PC-9 (cell line): Measurements from ENCODE around the gene RACK1. TPM values are rescaled to one million over a fixed set of nuclear protein-coding genes. Genes with fewer than 3 reads are reported as not detected.

Experiments
- BruUV-seq: library from RNA; stranded (reverse); fragments of 400-500 nt; replicated peaks from 2 replicates; lab custom pipeline; 2021; lab: Mats Ljungman, UMichigan
- CTCF ChIA-PET: fragments of 300-600 bp; sonication (Branson Sonifier 250); formaldehyde crosslinking; loops from one replicate; lab custom pipeline; 2022; ENCODE audit warnings: antibody characterized with exemption; lab: Charles Lee
- POLR2A ChIA-PET: fragments of 300-600 bp; sonication (Branson Sonifier 250); formaldehyde crosslinking; loops from one replicate; lab custom pipeline; 2022; ENCODE audit warnings: antibody characterized with exemption; ENCODE audit not compliant: unreplicated experiment; lab: Charles Lee
- DNase-seq, 2 experiments: peaks; one replicate each; pipeline versions ENCODE4 v3.0.0 to v3.0.0-alpha.2; 2015 to 2022; ENCODE audit warnings: mixed read lengths in 1 of 2
- H2AFZ ChIP-seq: fragments of 200-600 bp; sonication (generic); 2 replicates; pipeline ENCODE4 v1.8.1; 2017; ENCODE audit warnings: antibody characterized with exemption
- H3F3A ChIP-seq: fragments of 200-600 bp; sonication (generic); 2 replicates; pipeline ENCODE4 v1.8.1; 2017; ENCODE audit warnings: antibody characterized with exemption, mild to moderate bottlenecking, low read depth; ENCODE audit not compliant: insufficient read depth
- H3K27ac ChIP-seq: fragments of 200-600 bp; sonication (generic); 2 replicates; pipeline ENCODE4 v1.6.1; 2016; ENCODE audit warnings: mixed run types
- H3K27me3 ChIP-seq: fragments of 200-600 bp; sonication (generic); 2 replicates; pipeline ENCODE4 v1.6.1; 2016; ENCODE audit warnings: low read depth, mixed run types; ENCODE audit not compliant: insufficient read depth
- H3K36me3 ChIP-seq: fragments of 200-600 bp; sonication (generic); 2 replicates; pipeline ENCODE4 v1.6.1; 2016; ENCODE audit warnings: low read depth, mixed run types
- H3K4me1 ChIP-seq: fragments of 200-600 bp; sonication (generic); replicated peaks from 2 replicates; pipeline ENCODE4 v1.6.1; 2016; ENCODE audit warnings: mixed run types; ENCODE audit not compliant: insufficient read depth
- H3K4me2 ChIP-seq: fragments of 200-600 bp; sonication (generic); 2 replicates; pipeline ENCODE4 v1.6.1; 2017; ENCODE audit warnings: mixed run types
- H3K4me3 ChIP-seq: fragments of 200-600 bp; sonication (generic); 2 replicates; pipeline ENCODE4 v1.6.1; 2016; ENCODE audit warnings: mixed run types
- H3K79me2 ChIP-seq: fragments of 200-600 bp; sonication (generic); 2 replicates; pipeline ENCODE4 v1.6.1; 2017; ENCODE audit warnings: low read depth, mixed run types
- H3K9me2 ChIP-seq: fragments of 200-600 bp; sonication (generic); 2 replicates; pipeline ENCODE4 v1.8.1; 2017; ENCODE audit warnings: mild to moderate bottlenecking; ENCODE audit not compliant: insufficient read depth
- H3K9me3 ChIP-seq: fragments of 200-600 bp; sonication (generic); 2 replicates; pipeline ENCODE4 v1.8.1; 2016; ENCODE audit warnings: low read depth; ENCODE audit not compliant: insufficient read depth
- H4K20me1 ChIP-seq: fragments of 200-600 bp; sonication (generic); 2 replicates; pipeline ENCODE4 v1.8.1; 2017; ENCODE audit not compliant: insufficient read depth
- EZH2 ChIP-seq: fragments of 200-600 bp; sonication (generic); IDR thresholded peaks from 2 replicates; pipeline ENCODE4 v1.8.0; 2017; ENCODE audit warnings: antibody characterized with exemption, low read depth
- intact Hi-C: fragments of 100-400 bp; cut with micrococcal nuclease; formaldehyde crosslinking; loops from one replicate; pipeline ENCODE4 v1.10.0; 2022; ENCODE audit not compliant: unreplicated experiment
- total RNA-seq: library from RNA; stranded (reverse); gene quantifications from 2 replicates; pipeline ENCODE4 v1.2.3, GENCODE V29; 2021
- TF ChIP-seq, protein P1 (sequence below): fragments of 200-600 bp; sonication (generic); conservative IDR thresholded peaks from 2 replicates; pipeline ENCODE4 v1.6.1; 2017; ENCODE audit warnings: mixed run types, antibody characterized with exemption, mild to moderate bottlenecking, moderate library complexity

RACK1 gene
- total RNA-seq, 1 experiment from 2014 or later: 2,373 TPM

- peaks cover 34% of the 10 kb centered on the region for H3K4me1 ChIP-seq
- H3K4me3 ChIP-seq: peak within 1 kb of the TSS; percentile 96
- peaks cover 38% of the 10 kb centered on the region for H4K20me1 ChIP-seq
- TF ChIP-seq EZH2: no peak
- TF ChIP-seq, protein P1, sequence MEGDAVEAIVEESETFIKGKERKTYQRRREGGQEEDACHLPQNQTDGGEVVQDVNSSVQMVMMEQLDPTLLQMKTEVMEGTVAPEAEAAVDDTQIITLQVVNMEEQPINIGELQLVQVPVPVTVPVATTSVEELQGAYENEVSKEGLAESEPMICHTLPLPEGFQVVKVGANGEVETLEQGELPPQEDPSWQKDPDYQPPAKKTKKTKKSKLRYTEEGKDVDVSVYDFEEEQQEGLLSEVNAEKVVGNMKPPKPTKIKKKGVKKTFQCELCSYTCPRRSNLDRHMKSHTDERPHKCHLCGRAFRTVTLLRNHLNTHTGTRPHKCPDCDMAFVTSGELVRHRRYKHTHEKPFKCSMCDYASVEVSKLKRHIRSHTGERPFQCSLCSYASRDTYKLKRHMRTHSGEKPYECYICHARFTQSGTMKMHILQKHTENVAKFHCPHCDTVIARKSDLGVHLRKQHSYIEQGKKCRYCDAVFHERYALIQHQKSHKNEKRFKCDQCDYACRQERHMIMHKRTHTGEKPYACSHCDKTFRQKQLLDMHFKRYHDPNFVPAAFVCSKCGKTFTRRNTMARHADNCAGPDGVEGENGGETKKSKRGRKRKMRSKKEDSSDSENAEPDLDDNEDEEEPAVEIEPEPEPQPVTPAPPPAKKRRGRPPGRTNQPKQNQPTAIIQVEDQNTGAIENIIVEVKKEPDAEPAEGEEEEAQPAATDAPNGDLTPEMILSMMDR: no peak
- H3K79me2 ChIP-seq: peaks cover 53% of the 10 kb centered on the region
- peak within 1 kb of the TSS; percentile 66 for H3K27ac ChIP-seq
- POLR2A ChIA-PET: no interaction called here
- H3K27me3 ChIP-seq: no peaks in the 10 kb centered on the region
- BruUV-seq: no TSS peak
- intact Hi-C loops: loop anchor here (1.0 to 5.0 kb wide), 3 partner anchors 14 to 399 kb away; partner anchors contain the start of gene ZFP62
- no peaks in the 10 kb centered on the region for H3K9me3 ChIP-seq
- peaks cover 36% of the 10 kb centered on the region for H3F3A ChIP-seq
- DNase-seq: peak; percentile 83 to 91
- H3K9me2 ChIP-seq: no peaks in the 10 kb centered on the region
- H3K4me2 ChIP-seq: peak within 1 kb of the TSS; percentile 99
- H3K36me3 ChIP-seq: peaks cover 18% of the 10 kb centered on the region; the same call in 1 of the 2 replicates
- CTCF ChIA-PET: no interaction called here
- H2AFZ ChIP-seq: peak within 1 kb of the TSS; percentile 99
Measured at GRCh38 chr5:181260720-181261319, 17.1 kb upstream of the RACK1 start, which contains the start of gene TRIM52. Gene TRIM52 (minus strand): TSS chr5:181261143. CDS start chr5:181260813, 330 bp downstream.

DNA sequence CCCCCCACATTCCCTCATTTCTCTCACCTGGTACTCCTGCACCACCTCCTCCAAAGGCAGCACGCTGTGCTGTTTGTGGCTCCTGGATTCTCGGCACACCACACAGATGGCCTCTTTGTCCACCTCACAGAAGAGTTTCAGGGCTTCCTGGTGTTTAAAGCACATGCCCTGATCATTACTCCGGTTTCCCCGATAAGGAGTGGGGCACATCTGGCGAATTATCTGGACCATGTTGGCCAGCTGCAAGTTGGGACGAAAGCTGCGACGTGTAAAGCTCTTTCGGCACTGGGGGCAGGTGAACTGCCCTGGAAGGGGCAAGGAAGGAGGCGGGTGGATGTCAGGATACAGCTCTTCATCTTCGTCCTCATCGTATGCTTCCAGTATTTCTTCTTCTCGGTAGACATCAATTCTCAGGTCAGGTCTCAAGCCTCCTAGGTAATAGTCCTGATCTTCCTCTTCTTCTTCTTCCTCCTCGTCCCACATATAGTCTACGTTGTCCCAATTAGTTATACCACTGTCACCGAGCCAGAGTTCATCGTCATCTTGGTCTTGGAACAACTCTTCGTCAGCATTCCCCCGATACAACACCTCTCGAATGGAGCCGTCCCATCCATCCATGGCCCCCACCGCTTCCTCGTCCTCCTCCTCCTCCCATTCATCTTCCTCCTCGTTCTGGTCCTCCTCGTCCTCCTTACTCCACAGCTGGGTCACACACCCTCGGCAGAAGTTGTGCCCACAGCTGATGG lies 16.4 kb upstream of the RACK1 start:
- Histone ChIP-seq H3F3A (peaks cover 42% of the 10 kb centered on the region), H3K4me3 (peak overlapping the region; percentile 96), H3K27ac (peak overlapping the region; percentile 24; the same call in 1 of the 2 replicates), H3K9me2 (no peaks in the 10 kb centered on the region), H3K4me1 (peaks cover 37% of the 10 kb centered on the region), H3K27me3 (no peaks in the 10 kb centered on the region), H3K79me2 (peaks cover 60% of the 10 kb centered on the region), H3K9me3 (no peaks in the 10 kb centered on the region), H2AFZ (peak overlapping the region; percentile 99), H4K20me1 (peaks cover 45% of the 10 kb centered on the region), H3K4me2 (peak overlapping the region; percentile 99), H3K36me3 (peaks cover 21% of the 10 kb centered on the region; the same call in 1 of the 2 replicates)
- intact Hi-C loops: loop anchor here (2.0 to 5.0 kb wide), 2 partner anchors 13 to 398 kb away; partner anchors contain the start of gene ZFP62
- CTCF ChIA-PET: no interaction called here
- POLR2A ChIA-PET: interaction anchor here (0.7 kb wide), 1 partner anchor 11 kb away, joined by 3 read pairs; no protein-coding TSS in a partner anchor
- no peak for DNase-seq
- no TSS peak for BruUV-seq
- no peak for TF ChIP-seq EZH2
- TF ChIP-seq, protein P1: no peak

DNA sequence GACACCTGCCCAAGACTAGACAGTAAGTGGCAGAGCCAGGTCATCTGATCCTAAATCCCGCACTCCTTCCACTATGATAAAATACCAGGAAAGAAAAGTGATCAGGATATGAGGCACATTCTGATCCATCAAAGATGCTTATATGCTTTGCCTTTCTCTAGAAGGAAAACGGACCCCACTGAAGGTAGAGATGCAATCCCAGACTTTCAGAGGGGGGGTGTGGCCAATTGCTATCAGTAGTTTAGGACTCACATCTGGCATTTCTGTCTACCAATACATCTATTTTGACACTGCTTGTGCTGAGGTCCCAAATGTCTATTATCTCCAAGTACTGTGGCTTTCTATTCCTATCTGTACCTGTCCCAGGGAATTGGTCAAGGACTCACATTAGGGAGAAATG lies 15.6 kb upstream of the RACK1 start:
- Histone ChIP-seq H4K20me1 (peaks cover 51% of the 10 kb centered on the region), H3K36me3 (peaks cover 21% of the 10 kb centered on the region; the same call in 1 of the 2 replicates), H3K4me2 (peak overlapping the region; percentile 99), H3K4me1 (peaks cover 44% of the 10 kb centered on the region), H3K9me2 (no peaks in the 10 kb centered on the region), H3K9me3 (no peaks in the 10 kb centered on the region), H3K4me3 (peak overlapping the region; percentile 96), H3K27me3 (no peaks in the 10 kb centered on the region), H3K79me2 (peaks cover 68% of the 10 kb centered on the region), H3K27ac (peak overlapping the region; percentile 24; the same call in 1 of the 2 replicates), H2AFZ (no peak overlapping the region), H3F3A (peaks cover 42% of the 10 kb centered on the region)
- ChIA-PET CTCF (no interaction called here), POLR2A (no interaction called here)
- DNase-seq: no peak
- no TSS peak for BruUV-seq
- TF ChIP-seq EZH2: no peak
- TF ChIP-seq, protein P1: no peak
- intact Hi-C loops: no loop called here
